Fibroblast of skin of back (primary cell): ENCODE measurements around the gene NOL6.
"Not testable (repeated sequence)": the region's sequence is repeated elsewhere in the genome, so short reads cannot be mapped to it uniquely, and the experiment has no call there.

Experiments used
- DNase-seq: peaks from one replicate; pipeline ENCODE4 v3.0.0-alpha.2; 2013

The NOL6 gene

DNA sequence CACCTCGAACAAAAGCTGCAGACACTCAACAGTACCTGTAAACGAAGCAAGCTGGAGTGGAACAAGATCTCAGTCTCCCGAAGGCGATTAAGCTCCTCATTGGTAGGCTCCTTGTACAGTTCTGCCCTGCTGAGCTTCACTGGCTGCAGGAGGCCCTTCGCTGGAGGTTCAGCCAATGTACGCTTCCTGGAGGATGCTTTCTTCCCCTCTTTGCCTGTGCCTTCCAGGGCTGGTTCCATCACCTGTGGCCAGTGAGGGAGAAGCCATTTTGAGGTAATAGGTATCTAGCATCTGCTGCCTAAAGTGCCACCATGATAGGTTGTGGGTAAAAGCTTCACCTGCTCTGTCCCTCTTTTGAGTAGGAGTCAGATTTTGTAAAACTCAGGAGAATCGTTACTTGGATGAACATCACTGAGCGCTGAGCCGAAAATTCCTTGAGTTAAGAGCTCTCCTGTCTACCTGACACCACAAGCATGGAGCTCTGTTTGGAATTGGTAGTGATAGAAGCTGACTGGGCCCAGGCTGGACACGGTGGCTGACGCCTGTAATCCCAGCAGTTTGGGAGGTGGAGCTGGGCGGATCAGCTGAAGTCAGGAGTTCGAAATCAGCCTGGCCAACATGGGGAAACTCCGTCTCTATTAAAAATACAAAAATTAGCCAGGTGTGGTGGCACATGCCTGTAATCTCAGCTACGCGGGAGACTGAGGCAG is 1.4 kb downstream of the NOL6 start:
- DNase-seq, result no peak

DNA sequence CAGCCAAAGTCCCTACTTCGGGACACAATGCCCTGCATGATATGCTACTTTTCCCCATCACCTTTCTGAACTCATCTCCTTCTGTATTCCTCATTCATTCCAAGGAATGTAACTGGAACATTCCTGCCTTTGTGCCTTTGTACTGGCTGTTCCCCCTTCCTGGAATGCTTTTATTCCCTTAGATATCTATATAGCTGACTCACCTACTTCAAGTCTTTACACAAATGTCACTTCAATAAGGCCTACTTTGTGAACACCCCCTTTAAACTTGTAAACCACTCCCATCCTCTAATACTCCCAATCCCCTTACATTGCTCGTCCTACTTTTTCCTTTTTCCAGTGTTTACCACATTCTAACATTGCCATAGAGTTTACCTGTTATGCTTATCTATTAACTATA is 2.4 kb downstream of the NOL6 start:
- no peak for DNase-seq

DNA sequence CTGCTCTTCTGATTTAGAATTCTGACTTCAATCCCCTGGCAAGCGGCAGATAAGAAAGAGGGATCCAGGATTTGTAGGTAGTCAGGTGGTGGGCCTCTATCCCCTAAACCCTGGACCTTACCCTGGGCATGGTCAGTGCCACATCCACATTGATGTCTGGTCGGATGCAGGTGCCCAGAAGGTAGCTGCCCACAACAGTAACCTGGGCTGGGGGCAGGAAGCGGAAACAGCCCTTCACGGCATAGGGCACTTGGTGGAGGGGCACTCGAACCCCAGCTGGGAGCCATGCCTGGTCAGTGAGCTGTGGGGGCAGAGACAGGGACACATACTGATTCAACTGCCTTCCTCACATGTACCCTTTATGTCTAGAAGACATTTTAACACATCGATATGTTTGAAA is 3.8 kb downstream of the NOL6 start:
- no peak for DNase-seq

DNA sequence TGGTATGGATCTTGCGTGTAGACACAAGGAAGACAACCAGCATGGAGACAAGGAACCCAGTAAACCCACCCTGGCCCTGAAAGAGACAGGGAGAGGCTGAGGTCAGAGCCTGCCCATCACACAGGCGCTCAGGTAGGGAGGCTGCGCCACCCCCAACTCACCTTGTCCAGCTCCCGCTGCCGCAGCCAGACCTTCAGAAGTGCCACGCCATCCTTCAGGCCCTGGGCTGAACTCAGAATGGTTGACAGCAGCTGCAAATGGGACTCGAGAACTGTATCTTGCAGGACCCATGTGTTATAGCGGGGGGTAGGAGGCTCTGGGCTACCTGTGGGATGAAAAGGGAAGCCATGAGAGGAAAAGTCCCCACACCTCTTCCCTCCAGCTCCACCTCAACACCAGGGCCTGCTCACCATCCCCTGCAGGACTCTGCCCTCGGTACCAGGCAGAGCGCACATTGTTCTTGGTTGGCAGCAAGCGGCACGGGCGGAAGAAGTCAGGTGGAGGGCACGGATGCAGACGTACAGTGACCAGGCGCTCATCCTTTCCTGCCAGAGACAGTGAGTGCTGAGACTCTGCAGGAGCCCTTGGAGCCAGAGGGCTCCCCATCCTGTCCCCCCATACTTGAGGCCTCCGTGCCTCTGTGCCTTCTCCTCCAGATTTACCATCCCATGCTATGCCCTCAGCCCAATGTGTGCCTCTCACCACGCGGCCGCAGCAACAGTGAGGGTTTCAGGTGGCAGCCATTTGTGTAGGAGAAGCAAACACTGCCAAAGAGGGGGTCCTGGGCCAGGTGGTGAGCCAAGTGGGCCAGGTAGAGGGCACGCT is 4.7 kb downstream of the NOL6 start:
- no peak for DNase-seq

DNA sequence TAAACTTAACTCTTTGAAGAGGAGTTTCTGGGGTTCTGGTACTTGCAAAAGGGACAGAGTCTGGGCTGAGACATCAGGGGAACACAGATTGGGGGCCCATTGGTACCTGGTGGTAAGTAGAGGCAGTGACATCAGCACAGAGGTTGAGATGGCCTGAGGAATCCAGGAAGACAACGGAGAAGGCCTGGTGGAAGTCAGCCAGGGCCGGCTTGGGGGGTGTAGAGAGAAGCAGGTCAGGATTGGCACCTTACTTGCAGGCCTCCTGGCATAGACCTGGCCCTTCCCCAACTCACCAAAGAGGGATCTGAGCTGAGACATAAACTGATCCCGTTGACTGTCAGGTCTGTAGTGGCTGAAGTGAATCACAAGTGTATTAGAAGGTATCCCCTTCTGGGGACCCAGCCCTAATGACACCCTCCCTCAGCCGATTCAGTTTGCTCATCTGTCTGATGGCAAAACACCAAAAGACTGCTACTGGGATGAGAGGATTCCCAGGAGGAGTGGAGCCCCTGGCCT is 5.5 kb downstream of the NOL6 start:
- DNase-seq, result no peak

DNA sequence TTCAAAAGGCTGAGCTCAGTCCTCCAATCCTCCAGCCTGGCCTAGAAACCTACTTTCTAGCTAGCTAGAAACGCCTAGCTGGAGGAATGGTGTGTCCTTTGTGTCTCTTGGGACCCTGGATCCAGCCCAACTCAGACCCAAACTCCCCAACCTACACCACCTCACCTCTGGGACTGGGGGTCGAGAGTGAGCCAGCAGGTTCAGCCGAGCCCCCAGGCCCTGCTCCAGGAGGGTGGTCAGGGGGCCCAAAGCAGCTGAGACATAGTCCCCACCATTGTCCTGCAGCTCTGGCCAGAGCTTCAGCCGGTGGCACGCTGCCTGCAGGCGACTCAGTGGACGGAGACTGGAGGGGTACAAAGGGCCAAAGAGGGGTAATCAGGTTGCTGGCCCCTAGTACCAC is 6.2 kb downstream of the NOL6 start:
- no peak for DNase-seq

DNA sequence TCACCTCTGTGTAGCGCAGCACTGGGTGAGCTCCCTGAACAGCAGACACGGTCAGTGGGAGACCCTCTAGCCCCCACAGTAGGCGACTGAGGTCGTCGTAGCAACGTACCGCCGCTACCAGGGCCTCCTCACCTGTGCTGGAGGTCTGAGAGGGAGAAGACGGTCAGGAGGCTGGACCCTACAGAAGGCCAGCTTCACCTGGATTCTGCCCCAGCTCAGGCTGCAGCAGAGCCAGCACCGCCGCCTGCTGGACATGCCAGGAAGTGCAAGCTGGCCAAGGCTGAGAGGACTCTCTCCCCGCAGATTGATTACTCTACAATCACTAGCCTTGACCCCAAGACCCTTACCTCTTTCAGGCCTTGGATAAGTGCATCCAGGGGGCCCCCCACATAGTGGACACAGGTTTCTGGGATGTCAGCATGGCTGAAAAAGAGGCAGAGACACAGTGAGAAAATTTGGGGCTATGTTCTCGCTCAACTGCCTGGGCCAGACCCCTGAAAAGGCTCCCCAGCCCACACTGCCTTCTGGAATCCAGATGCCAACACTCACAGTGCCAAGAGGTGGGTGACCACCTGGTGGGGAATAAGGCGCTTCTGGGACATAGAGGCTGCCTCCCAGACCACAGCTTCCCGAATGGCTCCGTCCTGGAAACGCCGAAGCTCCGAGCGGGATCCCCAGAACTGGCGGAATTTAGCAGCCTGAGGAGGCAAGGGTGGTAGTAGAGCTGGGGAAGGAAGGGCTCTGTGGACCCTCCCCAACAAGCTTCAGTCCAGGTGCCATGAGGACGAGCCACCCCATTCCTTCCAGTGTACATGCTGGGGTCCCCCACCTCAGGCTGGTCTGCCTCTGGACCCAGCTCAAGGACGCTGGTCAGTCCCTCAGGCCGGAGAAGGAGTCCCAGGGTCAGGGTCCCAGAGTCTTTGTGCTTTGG is 6.9 kb downstream of the NOL6 start:
- DNase-seq, result peak; percentile 17

DNA sequence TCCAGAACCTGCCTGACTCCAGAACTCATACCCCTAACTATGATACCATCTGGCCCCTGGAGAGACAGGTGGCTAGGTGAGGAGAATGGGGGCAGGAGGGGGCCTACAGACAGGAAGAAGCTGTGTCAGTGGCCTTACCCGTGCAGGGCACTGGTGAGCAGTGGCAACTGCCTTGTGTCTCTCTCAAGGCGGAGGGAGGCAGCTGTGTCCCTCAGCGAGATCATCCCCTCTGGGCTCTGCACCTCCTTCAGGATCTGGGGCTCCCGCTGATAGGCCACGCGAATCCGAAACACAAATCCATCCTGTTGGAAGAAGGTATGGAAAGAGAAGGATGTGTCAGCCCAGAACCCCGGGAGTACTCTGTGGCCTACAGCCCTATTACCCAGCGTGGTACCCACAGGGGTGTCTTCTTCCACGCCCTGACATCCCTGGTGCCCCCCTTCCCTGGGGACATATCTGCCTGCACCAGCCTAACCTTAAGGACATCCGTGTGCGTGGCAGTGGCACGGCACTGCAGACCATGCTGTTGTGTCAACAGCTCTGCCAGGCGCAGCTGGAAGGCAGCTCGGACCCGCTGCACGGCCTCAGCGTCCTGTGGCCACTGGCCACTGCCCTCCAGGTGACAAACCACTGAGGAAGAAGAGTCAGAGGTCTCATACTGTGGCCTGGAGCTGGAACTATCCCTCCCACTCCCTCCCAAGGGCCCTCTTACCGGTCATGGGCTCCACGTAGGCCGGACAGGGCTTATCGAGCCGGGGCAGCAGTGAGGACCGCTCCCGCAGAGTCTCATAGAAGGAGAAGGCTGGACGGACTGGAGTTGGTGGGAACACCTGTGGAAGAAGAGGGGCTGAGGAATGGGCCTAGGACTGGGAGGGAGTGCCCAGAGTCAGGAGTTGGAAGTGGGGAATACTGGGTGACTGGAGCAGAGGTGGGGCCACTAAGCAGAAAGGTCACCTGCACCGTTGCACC is 7.8 kb downstream of the NOL6 start:
- no peak for DNase-seq

DNA sequence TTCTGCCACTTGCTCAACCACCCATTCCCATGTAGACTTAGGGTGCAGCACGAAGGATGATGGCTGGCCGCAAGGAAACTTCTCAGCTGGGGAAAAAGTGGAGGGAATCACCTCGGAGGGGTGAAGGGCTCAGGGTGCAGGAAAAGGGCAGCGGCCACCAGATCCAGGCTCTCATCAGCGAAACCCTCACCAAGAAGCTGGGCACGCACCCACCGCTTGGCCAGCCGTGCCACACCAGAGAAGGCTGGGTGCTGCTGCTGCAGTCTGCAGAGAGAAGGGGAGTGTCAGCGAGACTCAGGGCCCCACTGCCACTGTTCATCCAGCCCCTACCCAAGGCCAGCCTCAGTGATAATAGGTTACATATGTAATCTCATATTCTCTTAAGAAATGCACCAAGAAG is 8.6 kb downstream of the NOL6 start:
- DNase-seq, result no peak

DNA sequence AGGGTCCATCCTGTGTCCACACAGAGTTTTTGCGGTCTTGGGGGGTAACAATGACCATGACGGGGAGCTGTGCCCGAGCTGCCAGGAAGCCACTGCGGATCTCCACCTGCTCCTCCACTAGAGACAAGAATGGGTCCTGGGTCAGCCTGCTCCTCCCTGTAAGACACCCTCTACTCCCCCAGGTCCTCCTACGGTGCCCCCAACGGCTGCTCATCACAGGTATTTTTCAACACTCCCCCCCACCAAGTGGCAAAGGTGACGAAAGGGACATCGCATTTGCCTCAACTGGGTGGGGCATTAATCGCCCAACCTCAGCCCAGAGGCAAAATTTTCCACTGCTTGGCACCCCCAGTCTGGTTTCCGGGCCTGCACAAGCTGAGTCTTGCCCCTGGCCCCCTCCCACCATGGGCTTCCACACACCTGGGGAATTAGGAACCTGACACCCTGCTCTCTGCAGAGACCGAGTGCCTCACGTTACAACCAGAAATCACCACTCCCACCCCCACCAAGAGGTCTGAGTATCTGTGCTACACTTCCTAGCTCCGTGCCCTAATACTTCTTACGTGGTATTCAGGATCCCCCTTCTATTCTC is 9.6 kb downstream of the NOL6 start:
- DNase-seq, result no peak

DNA sequence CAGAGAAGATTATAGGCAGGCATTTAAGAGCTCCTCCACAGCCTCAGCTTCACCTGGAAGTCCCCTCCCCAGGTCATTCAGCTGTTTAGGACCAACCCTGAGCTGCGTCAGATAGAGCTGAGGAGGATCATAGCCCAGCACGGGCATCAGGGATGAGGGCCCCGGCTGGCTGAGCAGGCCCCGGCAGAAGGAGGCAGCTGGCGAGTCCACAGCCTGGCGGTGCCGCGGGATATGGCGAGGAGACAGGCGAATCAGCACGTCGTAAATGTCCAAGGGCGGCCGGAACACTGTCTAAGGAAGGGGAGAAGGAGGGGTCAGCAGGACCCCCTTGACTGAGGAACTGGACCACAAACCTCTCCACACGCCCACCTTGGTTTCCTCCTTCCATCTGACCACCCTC is 10.6 kb downstream of the NOL6 start:
- DNase-seq, result no peak

DNA sequence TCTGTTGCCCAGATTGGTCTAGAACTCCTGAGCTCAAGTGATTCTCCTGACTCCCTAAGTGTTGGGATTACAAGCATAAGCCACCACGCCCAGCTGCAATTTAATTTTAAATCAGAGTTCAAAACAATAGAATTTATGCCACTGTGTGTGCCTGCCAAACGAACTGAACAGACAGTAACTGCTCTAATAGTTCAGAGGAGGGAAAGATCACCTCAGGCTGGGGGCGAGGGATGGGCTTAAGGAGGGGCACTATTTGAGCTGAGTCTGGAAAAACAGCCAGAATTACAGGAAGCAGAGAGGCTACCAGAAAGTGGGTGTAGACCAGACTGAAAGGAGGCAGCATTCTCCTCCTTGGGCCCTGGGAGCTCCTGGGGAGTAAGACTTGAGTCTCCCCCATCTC is 12.2 kb downstream of the NOL6 start:
- no peak for DNase-seq

DNA sequence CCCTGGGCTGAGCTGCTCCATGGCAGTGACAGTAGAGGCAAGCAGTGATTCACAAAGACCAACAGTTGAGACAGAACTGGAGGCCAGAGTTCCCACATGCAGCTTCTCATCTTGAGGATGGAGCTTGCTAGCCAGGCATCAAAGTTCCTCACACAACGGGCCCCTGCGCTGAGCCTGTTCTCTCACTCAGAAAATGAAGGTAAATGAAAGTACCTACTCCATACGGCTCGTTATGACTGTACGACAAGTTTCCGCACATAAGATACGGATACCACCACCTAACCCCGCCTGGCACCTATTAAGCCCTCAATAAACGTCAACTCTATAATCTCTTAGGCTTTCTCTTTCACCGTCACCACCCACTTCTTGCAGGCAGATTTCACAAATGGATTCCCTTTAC is 12.9 kb downstream of the NOL6 start:
- DNase-seq, result no peak

DNA sequence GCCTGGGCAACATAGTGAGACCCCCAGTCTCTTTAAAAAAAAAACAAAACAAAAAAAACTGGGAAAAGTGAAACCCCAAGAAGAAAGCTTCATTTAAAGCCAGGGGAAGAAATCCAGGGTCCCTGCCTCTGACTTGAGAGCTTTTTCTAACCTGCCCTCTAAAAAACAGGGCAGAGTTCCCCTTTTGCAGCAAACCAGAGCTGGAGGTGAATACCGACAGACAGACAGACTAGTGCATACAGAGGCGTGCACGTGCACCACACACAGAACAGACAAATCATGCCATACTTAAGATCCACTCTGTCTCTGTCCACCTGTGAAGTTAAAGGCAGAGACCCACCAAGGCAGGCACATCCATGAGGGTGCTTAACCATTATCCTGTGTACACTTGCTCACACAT is 14.6 kb downstream of the NOL6 start:
- DNase-seq, result no peak

DNA sequence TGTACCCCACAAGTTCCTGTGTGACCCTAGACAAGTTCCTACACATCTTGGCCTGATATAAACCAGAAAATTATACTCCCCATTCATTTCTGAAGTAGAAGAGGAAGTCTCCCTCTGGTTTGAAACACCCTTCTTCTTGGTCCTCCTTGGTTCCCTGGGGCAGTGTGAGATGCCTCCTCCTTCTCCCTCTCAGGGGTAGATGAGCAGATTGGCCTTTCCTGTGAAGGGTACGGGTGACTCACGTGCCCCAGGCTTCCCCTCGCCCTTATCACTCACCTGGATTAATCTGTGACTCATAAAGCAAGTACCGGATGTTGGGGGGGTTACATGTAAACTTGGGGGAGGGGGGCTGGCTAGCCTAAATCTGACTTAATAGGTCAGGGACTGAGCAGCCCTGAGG is 15.3 kb downstream of the NOL6 start:
- DNase-seq, result no peak

DNA sequence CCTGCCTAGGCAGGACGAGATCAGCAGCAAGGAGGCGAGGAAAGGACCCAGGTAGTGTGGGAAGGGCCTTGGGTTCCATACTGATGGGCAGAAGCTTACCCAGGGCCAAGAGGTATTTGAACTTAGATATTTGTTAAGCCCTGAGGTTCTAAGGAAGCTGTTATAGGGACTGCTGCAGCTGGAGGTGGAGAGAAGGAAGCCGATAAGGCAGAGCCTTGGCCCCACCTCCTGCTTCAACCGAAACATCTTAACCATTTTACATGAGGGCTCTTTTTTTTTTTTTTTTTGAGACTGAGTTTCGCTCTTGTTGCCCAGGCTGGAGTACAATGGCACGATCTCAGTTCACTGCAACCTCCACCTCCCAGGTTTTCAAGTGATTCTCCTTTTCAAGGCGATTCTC is 17.8 kb downstream of the NOL6 start:
- no peak for DNase-seq

DNA sequence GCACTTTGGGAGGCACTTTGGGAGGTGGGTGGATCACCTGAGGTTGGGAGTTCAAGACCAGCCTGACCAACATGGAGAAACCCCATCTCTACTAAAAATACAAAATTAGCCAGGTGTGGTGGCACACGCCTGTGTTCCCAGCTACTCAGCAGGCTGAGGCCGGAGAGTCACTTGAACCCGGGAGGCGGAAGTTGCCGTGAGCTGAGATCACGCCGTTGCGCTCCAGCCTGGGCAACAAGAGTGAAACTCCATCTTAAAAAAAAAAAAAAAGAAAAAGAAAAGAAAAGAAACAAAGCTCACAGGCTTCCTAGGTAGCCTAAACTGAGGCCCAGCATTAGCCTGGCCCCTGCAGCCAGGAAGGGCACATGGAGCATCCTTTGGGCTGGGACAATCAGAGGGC is 18.3 kb downstream of the NOL6 start:
- not testable (repeated sequence) for DNase-seq

DNA sequence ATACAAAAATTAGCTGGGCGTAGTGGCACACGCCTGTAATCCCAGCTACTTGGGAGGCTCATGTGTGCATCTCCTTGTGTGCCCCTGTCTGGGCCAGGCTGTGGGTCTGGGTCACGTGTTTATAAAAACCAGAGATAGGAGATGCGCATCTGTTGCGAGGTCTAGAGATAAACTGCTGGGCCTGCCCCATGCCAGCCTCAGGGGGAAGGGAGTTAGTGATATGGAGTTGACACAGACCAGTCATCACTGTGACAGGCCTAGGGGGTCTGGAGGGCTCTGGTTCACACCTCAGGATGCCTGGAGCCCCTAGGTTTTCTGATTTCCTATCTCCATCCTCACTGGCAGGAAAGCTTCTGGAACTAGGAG is 19.1 kb downstream of the NOL6 start:
- not testable (repeated sequence) for DNase-seq

DNA sequence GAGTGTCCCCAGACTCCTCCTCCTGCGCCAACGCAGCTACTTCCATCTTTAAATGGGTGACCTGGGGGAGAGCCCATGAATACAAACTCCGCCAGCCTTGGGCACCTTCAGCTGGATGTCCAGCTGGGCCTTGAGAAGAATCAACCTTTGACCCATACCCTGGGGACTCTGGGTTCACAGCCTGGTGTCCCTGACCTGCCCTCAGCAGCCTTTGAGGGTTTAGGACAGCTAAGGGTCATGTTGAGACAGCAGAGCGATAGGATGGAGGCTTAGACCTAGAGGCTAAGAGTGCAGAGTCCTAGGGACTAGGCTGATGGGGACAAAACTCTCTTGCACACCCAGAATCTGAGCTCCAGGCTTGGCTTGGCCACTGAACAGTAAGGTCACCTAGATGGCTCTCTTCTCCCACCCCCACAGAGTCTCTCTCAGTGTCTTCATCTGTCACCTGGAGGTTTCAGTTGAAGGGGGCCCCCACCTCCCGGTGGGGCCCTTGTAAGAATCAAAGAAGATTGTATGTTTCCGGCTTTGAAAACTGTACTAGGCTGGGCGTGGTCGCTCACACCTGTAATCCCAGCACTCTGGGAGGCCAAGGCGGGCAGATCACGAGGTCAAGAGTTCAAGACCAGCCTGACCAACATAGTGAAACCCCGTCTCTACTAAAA is 19.6 kb downstream of the NOL6 start:
- no peak for DNase-seq

DNA sequence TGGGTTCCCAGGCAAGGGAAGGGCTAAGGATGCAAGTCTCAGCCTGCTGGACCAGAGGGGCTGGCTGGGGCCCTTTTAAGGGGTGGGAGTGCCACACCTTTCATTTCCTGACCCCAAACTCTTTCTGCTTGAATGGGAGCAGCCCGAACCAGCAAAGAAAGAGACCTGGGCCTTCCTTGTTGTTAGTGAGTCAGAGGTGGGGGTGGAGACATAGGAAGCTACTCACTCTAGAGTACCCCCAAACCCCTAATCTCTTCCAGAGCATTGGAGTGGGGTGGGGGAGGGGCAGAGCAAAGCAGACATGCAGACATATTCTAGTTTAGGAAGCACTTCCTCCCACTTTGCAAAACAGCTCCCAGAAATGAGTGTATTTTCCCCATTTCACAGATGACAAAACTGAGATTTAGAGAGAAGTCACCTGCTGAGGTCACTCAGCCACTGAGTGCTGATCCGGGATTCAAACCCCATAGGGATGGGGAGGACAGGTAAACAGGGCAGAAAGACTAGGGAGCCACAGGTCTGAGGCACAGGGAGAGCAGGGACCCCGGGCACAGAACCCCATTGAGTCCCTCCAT is 20.4 kb downstream of the NOL6 start:
- DNase-seq, result no peak
